Lower leg skin (tissue), 3 donors: ENCODE data around the gene FANCC.

Source experiments
- POLR2A ChIP-seq, 2 donors: fragments of 450-650 bp; IDR thresholded peaks; one replicate each; pipeline ENCODE4 v1.6.1; 2016 to 2017; ENCODE audit warnings: antibody characterized with exemption in 2 of 2, mild to moderate bottlenecking in 1 of 2, moderate library complexity in 1 of 2
- TF ChIP-seq, protein P1 (sequence below), 3 donors: fragments of 450-650 bp; IDR thresholded peaks; one replicate each; pipeline ENCODE4 v1.5.1; 2016; ENCODE audit warnings: antibody characterized with exemption in 3 of 3, mild to moderate bottlenecking in 3 of 3, moderate library complexity in 2 of 3

DNA sequence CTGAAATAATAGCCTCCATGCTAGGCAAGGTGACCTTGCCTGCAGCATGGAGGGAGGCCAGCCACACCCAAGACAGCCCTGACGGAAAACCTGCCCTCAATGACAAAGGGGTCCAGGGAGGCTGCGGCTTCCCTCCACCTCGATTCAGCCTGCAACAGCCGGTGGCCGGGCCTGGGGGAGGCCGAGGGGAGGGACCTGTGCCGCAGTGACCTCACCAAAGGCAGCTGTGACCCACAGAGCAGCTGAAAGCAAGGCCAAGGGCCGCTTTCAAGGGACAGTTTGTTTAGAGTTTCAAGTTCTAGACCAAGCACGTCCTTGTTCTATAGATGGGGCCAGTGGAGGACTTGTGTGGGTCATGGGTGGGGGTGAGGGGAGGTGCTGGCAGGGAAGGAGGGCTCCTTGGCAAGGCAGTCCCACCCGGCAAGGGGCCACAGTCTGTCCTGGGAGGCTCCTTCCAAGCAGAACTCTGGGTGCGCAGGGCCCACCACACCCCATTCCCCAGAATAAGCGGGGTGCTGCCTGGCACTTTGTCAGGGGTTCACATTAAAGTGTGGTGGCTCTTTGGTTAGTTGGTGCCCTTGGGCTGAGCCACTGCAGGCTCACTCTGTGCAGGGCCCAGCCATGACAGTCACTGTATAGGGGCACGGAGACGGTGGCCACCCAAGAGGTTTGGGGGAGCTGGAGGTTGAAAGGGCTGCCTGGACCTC lies 226.5 kb downstream of the FANCC start:
- no peak for TF ChIP-seq POLR2A (IDR thresholded peaks at IDR 0.05)
- TF ChIP-seq, protein P1, sequence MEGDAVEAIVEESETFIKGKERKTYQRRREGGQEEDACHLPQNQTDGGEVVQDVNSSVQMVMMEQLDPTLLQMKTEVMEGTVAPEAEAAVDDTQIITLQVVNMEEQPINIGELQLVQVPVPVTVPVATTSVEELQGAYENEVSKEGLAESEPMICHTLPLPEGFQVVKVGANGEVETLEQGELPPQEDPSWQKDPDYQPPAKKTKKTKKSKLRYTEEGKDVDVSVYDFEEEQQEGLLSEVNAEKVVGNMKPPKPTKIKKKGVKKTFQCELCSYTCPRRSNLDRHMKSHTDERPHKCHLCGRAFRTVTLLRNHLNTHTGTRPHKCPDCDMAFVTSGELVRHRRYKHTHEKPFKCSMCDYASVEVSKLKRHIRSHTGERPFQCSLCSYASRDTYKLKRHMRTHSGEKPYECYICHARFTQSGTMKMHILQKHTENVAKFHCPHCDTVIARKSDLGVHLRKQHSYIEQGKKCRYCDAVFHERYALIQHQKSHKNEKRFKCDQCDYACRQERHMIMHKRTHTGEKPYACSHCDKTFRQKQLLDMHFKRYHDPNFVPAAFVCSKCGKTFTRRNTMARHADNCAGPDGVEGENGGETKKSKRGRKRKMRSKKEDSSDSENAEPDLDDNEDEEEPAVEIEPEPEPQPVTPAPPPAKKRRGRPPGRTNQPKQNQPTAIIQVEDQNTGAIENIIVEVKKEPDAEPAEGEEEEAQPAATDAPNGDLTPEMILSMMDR (IDR thresholded peaks at IDR 0.05), result no peak
